HG03095 (cell line): ENCODE data around the gene PRR11.
A peak's percentile ranks its signal among the peaks of the same experiment; 100 is the strongest.
"Not testable (repeated sequence)": the region's sequence is repeated elsewhere in the genome, so short reads cannot be mapped to it uniquely, and the experiment has no call there.

Experiments used
- ATAC-seq: cut with Tn5 transposase; IDR thresholded peaks from one replicate; pipeline ENCODE4 v1.9.1; 2021; ENCODE audit warnings: moderate library complexity; ENCODE audit not compliant: unreplicated experiment

The PRR11 gene

DNA sequence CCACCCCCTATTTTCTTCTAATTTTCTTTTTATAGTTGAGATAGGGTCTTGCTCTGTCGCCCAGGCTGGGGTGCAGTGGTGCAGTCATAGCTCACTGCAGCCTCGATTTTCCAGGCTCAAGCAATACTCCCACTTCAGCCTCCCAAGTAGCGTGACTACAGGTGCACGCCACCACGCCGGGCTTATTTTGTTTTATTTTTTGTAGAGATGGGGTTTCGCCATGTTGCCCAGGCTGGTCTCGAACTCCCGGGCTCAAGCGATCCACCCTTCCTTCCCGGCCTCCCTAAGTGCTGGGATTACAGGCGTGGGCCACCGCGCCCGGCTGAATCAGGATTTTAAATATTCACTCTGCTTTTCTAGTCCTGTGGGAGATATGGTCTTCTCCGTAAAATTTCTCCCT lies 63.8 kb downstream of the PRR11 start:
- ATAC-seq, result no peak

DNA sequence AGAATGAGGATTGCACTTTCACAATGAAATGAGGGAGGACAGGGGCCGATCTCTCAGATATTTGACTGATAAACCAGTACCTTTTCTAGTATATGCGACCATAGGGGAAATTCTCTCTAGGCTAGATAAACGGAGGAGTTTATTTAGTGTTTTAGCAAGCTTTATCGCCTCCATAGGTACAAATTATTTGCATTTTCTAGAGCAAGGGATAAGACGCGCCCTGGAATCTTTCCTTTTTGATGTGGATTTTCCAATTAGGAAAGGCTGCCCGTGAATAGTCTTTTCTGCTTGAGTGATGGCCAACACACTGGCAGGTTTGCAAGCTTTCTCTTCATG lies 64.4 kb downstream of the PRR11 start:
- no peak for ATAC-seq

DNA sequence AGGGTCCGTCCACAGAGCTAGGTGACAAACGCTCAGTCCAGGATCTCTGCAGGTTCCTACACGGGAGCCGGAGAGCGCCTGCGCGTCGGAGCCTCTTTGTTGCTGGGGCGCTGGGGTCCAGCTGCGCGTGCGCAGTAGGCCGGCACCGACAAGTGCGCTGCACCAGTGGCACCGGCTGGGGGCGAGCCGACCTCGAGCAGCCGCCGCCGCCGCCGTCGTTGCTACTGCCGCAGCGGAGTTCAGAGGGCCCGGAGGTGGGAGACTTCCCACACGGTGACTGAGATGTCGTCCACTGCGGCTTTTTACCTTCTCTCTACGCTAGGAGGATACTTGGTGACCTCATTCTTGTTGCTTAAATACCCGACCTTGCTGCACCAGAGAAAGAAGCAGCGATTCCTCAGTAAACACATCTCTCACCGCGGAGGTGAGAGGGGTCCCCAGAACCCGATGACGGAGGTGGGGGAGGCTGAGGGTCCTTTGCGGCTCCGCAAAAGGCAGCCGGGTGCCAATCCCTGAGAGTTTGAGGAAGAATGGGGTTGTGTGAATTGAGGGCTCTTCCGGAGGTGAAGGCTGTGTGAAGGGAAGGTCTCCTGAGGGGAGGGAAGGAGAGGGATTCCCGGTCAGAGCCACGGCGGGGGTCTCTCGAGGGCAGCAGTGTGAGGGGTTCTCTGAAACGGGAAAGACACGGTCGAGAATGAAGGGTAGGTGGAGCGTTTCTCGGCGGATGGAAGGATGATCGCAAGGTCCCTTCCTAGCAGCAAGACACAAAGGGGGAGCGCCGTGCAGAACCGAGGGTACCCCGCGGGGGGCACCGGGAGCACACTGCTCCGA lies 65.0 kb downstream of the PRR11 start, which contains the start of gene GDPD1:
TSS of gene GDPD1 (plus strand) at position 184 of the 831 bp plus-strand sequence. CDS start at position 283, 99 bp downstream.
- peak; percentile 96 for ATAC-seq

DNA sequence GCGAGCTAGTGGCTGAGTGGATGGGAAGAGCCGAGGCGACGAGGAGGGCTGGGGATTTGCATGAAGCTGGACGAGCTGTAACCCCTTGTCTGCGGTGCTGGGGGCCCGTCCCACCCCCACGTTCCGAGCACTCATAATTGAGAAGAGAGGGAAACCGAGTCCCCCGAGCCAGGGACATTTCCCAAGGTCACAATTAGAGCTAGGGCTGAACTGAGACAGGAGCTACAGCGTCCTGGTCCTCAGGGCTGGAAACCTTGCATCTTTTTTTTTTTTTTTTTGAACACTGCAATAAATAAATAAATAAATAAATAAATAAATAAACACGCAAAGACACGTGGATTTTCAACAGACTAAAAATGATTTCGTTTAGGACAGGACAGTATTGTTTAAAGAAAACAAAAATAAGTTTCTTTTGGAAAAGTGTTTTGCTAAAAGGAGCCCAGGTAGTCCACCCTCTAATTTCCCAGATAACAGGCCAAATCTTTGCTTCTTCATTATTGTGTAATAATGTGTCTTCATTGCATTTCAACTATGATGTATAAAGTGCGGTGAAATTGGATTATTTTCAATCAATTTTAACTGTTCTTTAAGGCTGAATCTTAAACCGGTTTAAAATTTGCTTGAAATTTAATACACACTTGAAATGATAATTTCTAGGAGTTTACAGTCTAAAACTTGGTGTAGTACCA lies 65.8 kb downstream of the PRR11 start:
- no peak for ATAC-seq

DNA sequence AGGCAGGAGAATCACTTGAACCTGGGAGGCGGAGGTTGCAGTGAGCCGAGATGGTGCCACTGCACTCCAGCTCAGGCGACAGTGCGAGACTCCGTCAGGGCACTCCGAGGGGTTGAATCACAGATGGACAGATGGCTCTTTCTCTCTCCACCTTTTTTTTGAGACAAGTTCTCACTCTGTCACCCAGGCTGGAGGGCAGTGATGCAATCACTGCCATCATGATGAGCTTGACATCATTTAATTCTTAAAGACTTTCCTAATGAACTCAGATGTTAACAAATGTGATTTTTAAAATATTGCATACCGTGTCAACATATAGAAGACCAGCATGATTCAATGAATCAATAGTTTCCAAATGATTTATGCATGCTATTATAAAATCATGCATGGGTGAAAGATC lies 68.3 kb downstream of the PRR11 start:
- ATAC-seq, result no peak

DNA sequence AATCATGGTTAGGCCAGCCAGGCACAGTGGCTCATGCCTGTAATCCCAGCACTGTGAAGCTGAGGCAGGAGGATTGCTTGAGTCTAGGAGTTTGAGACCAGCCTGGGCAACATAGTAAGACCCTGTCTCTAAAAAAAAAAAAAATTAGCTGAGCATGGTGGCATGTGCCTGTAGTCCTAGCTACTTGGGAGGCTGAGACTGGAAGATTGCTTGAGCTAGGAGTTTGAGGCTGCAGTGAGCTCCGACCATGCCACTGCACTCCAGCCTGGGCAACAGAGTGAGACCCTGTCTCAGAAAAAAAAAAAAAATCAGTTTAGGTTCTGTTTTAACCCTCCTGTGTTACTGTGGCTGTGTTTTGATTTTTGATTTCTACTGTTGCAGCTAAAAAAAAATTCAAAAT lies 73.0 kb downstream of the PRR11 start:
- not testable (repeated sequence) for ATAC-seq

DNA sequence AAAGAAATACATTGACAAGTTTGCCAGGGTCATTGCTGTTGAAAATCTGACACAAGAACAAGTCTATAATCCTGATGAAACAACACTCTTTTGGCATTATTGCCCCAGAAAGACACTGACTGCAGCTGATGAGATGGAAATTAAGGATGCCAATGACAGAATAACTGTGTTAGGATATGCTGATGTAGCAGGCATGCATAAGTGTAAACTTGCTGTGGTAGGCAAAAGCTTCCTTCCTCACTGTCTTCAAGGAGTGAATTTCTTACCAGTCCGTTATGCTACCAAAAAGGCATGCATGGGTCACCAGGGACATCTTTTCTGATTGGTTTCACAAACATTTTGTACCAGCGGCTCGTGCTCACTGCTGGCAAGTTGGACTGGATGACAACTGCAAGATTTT lies 75.2 kb downstream of the PRR11 start:
- no peak for ATAC-seq

DNA sequence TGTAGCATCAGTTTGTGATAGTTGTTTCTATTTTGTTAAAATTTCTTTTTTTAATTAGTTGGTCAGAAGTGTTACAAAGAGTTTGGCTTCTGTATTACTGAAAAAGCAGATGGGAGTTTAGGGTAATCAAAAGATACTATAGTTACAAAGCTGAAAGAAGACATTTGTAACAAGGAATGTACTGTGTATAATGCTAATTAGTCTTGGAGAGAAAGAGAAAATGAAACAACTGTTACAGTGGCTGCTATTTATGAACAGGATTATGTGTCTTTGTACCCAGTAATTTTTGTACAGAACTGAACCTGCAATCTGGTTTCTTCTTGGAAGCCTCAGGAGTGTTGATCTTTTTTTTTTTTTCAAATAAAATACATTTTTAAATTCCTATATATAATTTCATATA lies 79.1 kb downstream of the PRR11 start:
- no peak for ATAC-seq

DNA sequence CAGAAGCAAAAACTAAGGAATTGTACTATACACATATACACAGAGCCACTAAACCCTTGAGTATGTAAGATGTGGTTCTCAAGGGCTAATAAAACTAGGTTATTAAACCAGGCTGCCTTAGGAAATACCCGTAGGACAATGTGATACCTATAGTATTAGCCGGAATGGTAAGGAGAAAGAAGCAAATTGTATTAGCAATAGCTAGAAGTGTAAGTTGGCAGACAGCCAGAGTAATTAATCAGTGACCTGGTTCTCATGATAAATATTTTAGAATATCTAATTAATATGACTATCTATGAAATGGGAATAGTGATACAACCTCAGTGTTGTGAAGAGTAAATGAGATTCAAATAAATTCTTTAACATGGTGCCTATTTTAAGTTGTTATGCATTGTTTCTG lies 83.4 kb downstream of the PRR11 start:
- no peak for ATAC-seq

DNA sequence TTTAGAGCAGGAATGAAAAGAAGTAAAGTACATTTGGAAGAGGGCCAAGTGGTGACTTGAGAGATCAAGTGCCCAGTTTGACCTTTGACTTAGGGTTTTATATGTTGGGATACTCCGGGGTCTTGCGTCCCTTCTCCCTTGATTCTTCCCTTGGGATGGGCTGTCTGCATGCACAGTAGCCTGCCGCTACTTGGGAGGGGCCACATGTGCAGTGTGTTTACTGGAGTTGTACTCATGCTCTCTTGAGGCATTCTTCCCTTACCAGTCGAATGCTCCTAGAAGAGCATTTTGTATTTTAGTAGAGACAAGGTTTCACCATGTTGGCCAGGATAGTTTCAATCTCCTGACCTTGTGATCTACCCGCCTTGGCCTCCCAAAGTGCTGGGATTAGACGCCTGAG lies 88.5 kb downstream of the PRR11 start:
- no peak for ATAC-seq
